ENCODE data around the gene ETFDH. TPM values are rescaled to one million over a fixed set of nuclear protein-coding genes. Genes with fewer than 3 reads are reported as not detected.

The ETFDH gene
- polyA plus RNA-seq, 1 donor (not counting 4 experiments of a cell fraction or from before 2014, with no cell fraction given): 25.5 TPM

- DNase-seq (ENCODE audit: low read depth, low spot score) (no peak), FAIRE-seq (no peak)
- Histone ChIP-seq H3K9ac (ENCODE audit: control insufficient read depth, extremely low read depth, insufficient read depth, low read length) (no peak overlapping the region), H3K27me3 (ENCODE audit: control insufficient read depth, extremely low read depth, insufficient read depth, low read length) (no peaks in the 10 kb centered on the region), H4K20me1 (ENCODE audit: control insufficient read depth, extremely low read depth, insufficient read depth, low read length) (no peaks in the 10 kb centered on the region), H3K4me1 (ENCODE audit: control insufficient read depth, extremely low read depth, insufficient read depth, low read length) (no peaks in the 10 kb centered on the region), H3K4me3 (ENCODE audit: control insufficient read depth in 2 of 3, extremely low read depth in 1 of 3, insufficient read depth in 2 of 3, low read depth in 1 of 3, low read length in 3 of 3) (no peak overlapping the region), H3K9me3 (ENCODE audit: control insufficient read depth, low read depth, low read length) (no peaks in the 10 kb centered on the region), H3K9me1 (ENCODE audit: control insufficient read depth, extremely low read depth, insufficient read depth, low read length) (no peaks in the 10 kb centered on the region), H3K27ac (ENCODE audit: control insufficient read depth, insufficient read depth, low read length) (no peak overlapping the region), H3K4me2 (ENCODE audit: control insufficient read depth, extremely low read depth, insufficient read depth, low read depth, low read length) (no peak overlapping the region), H3K79me2 (ENCODE audit: control insufficient read depth, insufficient read depth, low read length) (no peaks in the 10 kb centered on the region), H3K36me3 (ENCODE audit: control insufficient read depth in 2 of 2, extremely low read depth in 1 of 2, insufficient read depth in 2 of 2, low read length in 2 of 2) (no peaks in the 10 kb centered on the region), H2AFZ (ENCODE audit: control insufficient read depth, low read length) (no peak overlapping the region)
- dilution Hi-C loops (cut with MboI; ENCODE audit: extremely low pct_ligation_motif_present, low sequenced_read_pairs): no loop called here
- TF ChIP-seq CTCF (optimal IDR thresholded peaks at IDR 0.05 in 1 of 3, IDR thresholded peaks at IDR 0.05 in 1 of 3, conservative IDR thresholded peaks at IDR 0.05 in 1 of 3; ENCODE audit: extremely low read depth in 1 of 3, insufficient read depth in 2 of 3, low read length in 3 of 3): no peak
- TF ChIP-seq EZH2 (IDR thresholded peaks at IDR 0.05; ENCODE audit: low read length): no peak
Observed at GRCh38 chr4:158678767-158679166, 6.7 kb downstream of the ETFDH start.

- H3K27me3 ChIP-seq (ENCODE audit: control insufficient read depth, extremely low read depth, insufficient read depth, low read length): no peaks in the 10 kb centered on the region
- no peak overlapping the region for H3K27ac ChIP-seq (ENCODE audit: control insufficient read depth, insufficient read depth, low read length)
- DNase-seq (ENCODE audit: low read depth, low spot score) (no peak), FAIRE-seq (no peak)
- no peak overlapping the region for H3K4me3 ChIP-seq (ENCODE audit: control insufficient read depth in 2 of 3, extremely low read depth in 1 of 3, insufficient read depth in 2 of 3, low read depth in 1 of 3, low read length in 3 of 3)
- no peaks in the 10 kb centered on the region for H3K4me1 ChIP-seq (ENCODE audit: control insufficient read depth, extremely low read depth, insufficient read depth, low read length)
- TF ChIP-seq CTCF (optimal IDR thresholded peaks at IDR 0.05 in 1 of 3, IDR thresholded peaks at IDR 0.05 in 1 of 3, conservative IDR thresholded peaks at IDR 0.05 in 1 of 3; ENCODE audit: extremely low read depth in 1 of 3, insufficient read depth in 2 of 3, low read length in 3 of 3) (no peak), EZH2 (IDR thresholded peaks at IDR 0.05; ENCODE audit: low read length) (no peak)
- no peaks in the 10 kb centered on the region for H3K9me3 ChIP-seq (ENCODE audit: control insufficient read depth, low read depth, low read length)
- dilution Hi-C loops (cut with MboI; ENCODE audit: extremely low pct_ligation_motif_present, low sequenced_read_pairs): no loop called here
- H4K20me1 ChIP-seq (ENCODE audit: control insufficient read depth, extremely low read depth, insufficient read depth, low read length): no peaks in the 10 kb centered on the region
- H3K79me2 ChIP-seq (ENCODE audit: control insufficient read depth, insufficient read depth, low read length): no peaks in the 10 kb centered on the region
- no peak overlapping the region for H2AFZ ChIP-seq (ENCODE audit: control insufficient read depth, low read length)
- no peak overlapping the region for H3K4me2 ChIP-seq (ENCODE audit: control insufficient read depth, extremely low read depth, insufficient read depth, low read depth, low read length)
- no peak overlapping the region for H3K9ac ChIP-seq (ENCODE audit: control insufficient read depth, extremely low read depth, insufficient read depth, low read length)
- H3K9me1 ChIP-seq (ENCODE audit: control insufficient read depth, extremely low read depth, insufficient read depth, low read length): no peaks in the 10 kb centered on the region
- peaks cover 0 to under 1% of the 10 kb centered on the region in 2 experiments for H3K36me3 ChIP-seq (ENCODE audit: control insufficient read depth in 2 of 2, extremely low read depth in 1 of 2, insufficient read depth in 2 of 2, low read length in 2 of 2)
Observed at GRCh38 chr4:158681629-158682028, 9.5 kb downstream of the ETFDH start.

All from keratinocyte (primary cell).